ENCODE results near the gene ADGRG1. TPM values are rescaled to one million over a fixed set of nuclear protein-coding genes. Genes with fewer than 3 reads are reported as not detected.

Gene ADGRG1
- total RNA-seq, 1 donor from 2014 or later: 13.9 TPM

- no peak overlapping the region for H3K4me3 ChIP-seq (ENCODE audit: insufficient read depth, low read depth, low read length)
- no peak for TF ChIP-seq EZH2 (IDR thresholded peaks at IDR 0.05; ENCODE audit: insufficient read depth, low read length)
- TF ChIP-seq, protein P1, sequence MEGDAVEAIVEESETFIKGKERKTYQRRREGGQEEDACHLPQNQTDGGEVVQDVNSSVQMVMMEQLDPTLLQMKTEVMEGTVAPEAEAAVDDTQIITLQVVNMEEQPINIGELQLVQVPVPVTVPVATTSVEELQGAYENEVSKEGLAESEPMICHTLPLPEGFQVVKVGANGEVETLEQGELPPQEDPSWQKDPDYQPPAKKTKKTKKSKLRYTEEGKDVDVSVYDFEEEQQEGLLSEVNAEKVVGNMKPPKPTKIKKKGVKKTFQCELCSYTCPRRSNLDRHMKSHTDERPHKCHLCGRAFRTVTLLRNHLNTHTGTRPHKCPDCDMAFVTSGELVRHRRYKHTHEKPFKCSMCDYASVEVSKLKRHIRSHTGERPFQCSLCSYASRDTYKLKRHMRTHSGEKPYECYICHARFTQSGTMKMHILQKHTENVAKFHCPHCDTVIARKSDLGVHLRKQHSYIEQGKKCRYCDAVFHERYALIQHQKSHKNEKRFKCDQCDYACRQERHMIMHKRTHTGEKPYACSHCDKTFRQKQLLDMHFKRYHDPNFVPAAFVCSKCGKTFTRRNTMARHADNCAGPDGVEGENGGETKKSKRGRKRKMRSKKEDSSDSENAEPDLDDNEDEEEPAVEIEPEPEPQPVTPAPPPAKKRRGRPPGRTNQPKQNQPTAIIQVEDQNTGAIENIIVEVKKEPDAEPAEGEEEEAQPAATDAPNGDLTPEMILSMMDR (IDR thresholded peaks at IDR 0.05; ENCODE audit: insufficient read depth, low read depth, low read length): no peak
- no peak overlapping the region for H3K4me2 ChIP-seq (ENCODE audit: low read length)
- H3K79me2 ChIP-seq (ENCODE audit: insufficient read depth, low read length): no peaks in the 10 kb centered on the region
- DNase-seq (ENCODE audit: low read depth) (no peak), FAIRE-seq (no peak)
- peaks cover 9% of the 10 kb centered on the region for H3K9me3 ChIP-seq (ENCODE audit: insufficient read depth, low read depth, low read length)
- no peaks in the 10 kb centered on the region for H3K4me1 Mint-ChIP-seq (ENCODE audit: low read depth, unreplicated experiment)
- no peaks in the 10 kb centered on the region for H3K36me3 Mint-ChIP-seq (ENCODE audit: low read depth, unreplicated experiment)
- H2AFZ ChIP-seq (ENCODE audit: low read depth, low read length): no peak overlapping the region
- no peak overlapping the region for H3K27ac Mint-ChIP-seq (ENCODE audit: unreplicated experiment)
- no peaks in the 10 kb centered on the region for H3K4me1 ChIP-seq (ENCODE audit: insufficient read depth, low read length)
- no peak overlapping the region for H3K9ac ChIP-seq (ENCODE audit: low read length)
- no peaks in the 10 kb centered on the region for H4K20me1 ChIP-seq (ENCODE audit: insufficient read depth, low read length)
- no peaks in the 10 kb centered on the region for H3K9me3 Mint-ChIP-seq (ENCODE audit: unreplicated experiment)
- H3K36me3 ChIP-seq (ENCODE audit: insufficient read depth, low read length): no peaks in the 10 kb centered on the region
- H3K4me3 Mint-ChIP-seq (ENCODE audit: unreplicated experiment): no peak overlapping the region
- peaks cover 22% of the 10 kb centered on the region for H3K27me3 ChIP-seq (ENCODE audit: insufficient read depth, low read length)
- H3K27ac ChIP-seq (ENCODE audit: low read depth, low read length): no peak overlapping the region
- peaks cover 31% of the 10 kb centered on the region for H3K27me3 Mint-ChIP-seq (ENCODE audit: low read depth, unreplicated experiment)
These were observed 79.7 kb downstream of the ADGRG1 start for GRCh38 chr16:57708168-57708567.

GRCh38 chr16:57709663-57710062 is 81.2 kb downstream of the ADGRG1 start:
- Mint-ChIP-seq H3K36me3 (ENCODE audit: low read depth, unreplicated experiment) (no peaks in the 10 kb centered on the region), H3K27me3 (ENCODE audit: low read depth, unreplicated experiment) (peaks cover 30% of the 10 kb centered on the region), H3K4me3 (ENCODE audit: unreplicated experiment) (no peak overlapping the region), H3K4me1 (ENCODE audit: low read depth, unreplicated experiment) (no peaks in the 10 kb centered on the region), H3K27ac (ENCODE audit: unreplicated experiment) (no peak overlapping the region), H3K9me3 (ENCODE audit: unreplicated experiment) (no peaks in the 10 kb centered on the region)
- no peak for FAIRE-seq
- Histone ChIP-seq H3K4me3 (ENCODE audit: insufficient read depth, low read depth, low read length) (no peak overlapping the region), H4K20me1 (ENCODE audit: insufficient read depth, low read length) (no peaks in the 10 kb centered on the region), H3K9ac (ENCODE audit: low read length) (no peak overlapping the region), H3K4me2 (ENCODE audit: low read length) (no peak overlapping the region), H3K36me3 (ENCODE audit: insufficient read depth, low read length) (no peaks in the 10 kb centered on the region), H3K27ac (ENCODE audit: low read depth, low read length) (no peak overlapping the region), H3K27me3 (ENCODE audit: insufficient read depth, low read length) (peaks cover 28% of the 10 kb centered on the region), H3K4me1 (ENCODE audit: insufficient read depth, low read length) (no peaks in the 10 kb centered on the region), H3K9me3 (ENCODE audit: insufficient read depth, low read depth, low read length) (peaks cover 9% of the 10 kb centered on the region), H2AFZ (ENCODE audit: low read depth, low read length) (no peak overlapping the region), H3K79me2 (ENCODE audit: insufficient read depth, low read length) (no peaks in the 10 kb centered on the region)
- TF ChIP-seq EZH2 (IDR thresholded peaks at IDR 0.05; ENCODE audit: insufficient read depth, low read length): no peak
- TF ChIP-seq, protein P1 (IDR thresholded peaks at IDR 0.05; ENCODE audit: insufficient read depth, low read depth, low read length): no peak
- DNase-seq (ENCODE audit: low read depth): no peak

- Mint-ChIP-seq H3K4me1 (ENCODE audit: low read depth, unreplicated experiment) (no peaks in the 10 kb centered on the region), H3K27ac (ENCODE audit: unreplicated experiment) (no peak overlapping the region), H3K4me3 (ENCODE audit: unreplicated experiment) (no peak overlapping the region), H3K9me3 (ENCODE audit: unreplicated experiment) (no peaks in the 10 kb centered on the region), H3K36me3 (ENCODE audit: low read depth, unreplicated experiment) (no peaks in the 10 kb centered on the region), H3K27me3 (ENCODE audit: low read depth, unreplicated experiment) (peaks cover 44% of the 10 kb centered on the region)
- Histone ChIP-seq H3K79me2 (ENCODE audit: insufficient read depth, low read length) (no peaks in the 10 kb centered on the region), H3K9ac (ENCODE audit: low read length) (no peak overlapping the region), H3K36me3 (ENCODE audit: insufficient read depth, low read length) (no peaks in the 10 kb centered on the region), H3K4me1 (ENCODE audit: insufficient read depth, low read length) (no peaks in the 10 kb centered on the region), H2AFZ (ENCODE audit: low read depth, low read length) (no peak overlapping the region), H3K4me2 (ENCODE audit: low read length) (no peak overlapping the region), H3K4me3 (ENCODE audit: insufficient read depth, low read depth, low read length) (no peak overlapping the region), H3K27ac (ENCODE audit: low read depth, low read length) (no peak overlapping the region), H4K20me1 (ENCODE audit: insufficient read depth, low read length) (no peaks in the 10 kb centered on the region), H3K27me3 (ENCODE audit: insufficient read depth, low read length) (peaks cover 32% of the 10 kb centered on the region), H3K9me3 (ENCODE audit: insufficient read depth, low read depth, low read length) (no peaks in the 10 kb centered on the region)
- FAIRE-seq (no peak), DNase-seq (ENCODE audit: low read depth) (no peak)
- no peak for TF ChIP-seq EZH2 (IDR thresholded peaks at IDR 0.05; ENCODE audit: insufficient read depth, low read length)
- TF ChIP-seq, protein P1 (IDR thresholded peaks at IDR 0.05; ENCODE audit: insufficient read depth, low read depth, low read length): no peak
These were observed 82.9 kb downstream of the ADGRG1 start for GRCh38 chr16:57711346-57711745.
